ENCODE data around the gene ROCK2.

DNA sequence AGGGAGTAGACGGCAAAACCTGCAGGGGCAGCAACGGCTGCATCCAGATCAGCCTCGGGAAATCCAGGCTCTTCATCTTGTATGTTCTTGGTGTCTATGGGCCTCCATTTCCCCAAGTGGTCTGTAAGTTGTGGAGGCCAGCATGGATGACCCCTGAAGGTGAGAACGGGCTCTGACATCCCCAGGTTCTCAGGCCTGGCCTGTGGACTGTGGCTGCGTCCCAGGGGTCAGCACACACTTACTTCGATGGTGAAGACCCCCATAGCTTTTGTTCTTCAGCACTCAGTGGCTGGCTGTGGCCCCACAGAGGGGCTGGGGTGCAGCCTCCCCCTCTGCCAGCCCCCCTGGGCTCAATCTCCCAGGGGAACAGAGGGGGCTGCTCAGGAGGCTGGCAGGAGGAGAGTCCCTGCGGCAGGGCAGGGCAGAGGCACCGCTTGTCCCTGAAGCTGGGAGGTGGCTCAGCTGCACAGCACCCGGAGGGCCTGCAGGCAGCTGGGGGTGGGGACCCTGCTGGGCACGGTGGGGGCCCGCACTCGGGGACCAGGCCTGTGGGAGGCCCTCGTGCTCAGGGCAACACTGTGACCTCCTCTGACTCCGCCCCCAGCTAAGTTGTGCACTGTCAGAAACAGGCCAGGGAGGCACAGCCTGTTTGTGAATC lies 185.4 kb downstream of the ROCK2 start:
- no peak for TF ChIP-seq POLR2A (IDR thresholded peaks at IDR 0.05)
- TF ChIP-seq, protein P1, sequence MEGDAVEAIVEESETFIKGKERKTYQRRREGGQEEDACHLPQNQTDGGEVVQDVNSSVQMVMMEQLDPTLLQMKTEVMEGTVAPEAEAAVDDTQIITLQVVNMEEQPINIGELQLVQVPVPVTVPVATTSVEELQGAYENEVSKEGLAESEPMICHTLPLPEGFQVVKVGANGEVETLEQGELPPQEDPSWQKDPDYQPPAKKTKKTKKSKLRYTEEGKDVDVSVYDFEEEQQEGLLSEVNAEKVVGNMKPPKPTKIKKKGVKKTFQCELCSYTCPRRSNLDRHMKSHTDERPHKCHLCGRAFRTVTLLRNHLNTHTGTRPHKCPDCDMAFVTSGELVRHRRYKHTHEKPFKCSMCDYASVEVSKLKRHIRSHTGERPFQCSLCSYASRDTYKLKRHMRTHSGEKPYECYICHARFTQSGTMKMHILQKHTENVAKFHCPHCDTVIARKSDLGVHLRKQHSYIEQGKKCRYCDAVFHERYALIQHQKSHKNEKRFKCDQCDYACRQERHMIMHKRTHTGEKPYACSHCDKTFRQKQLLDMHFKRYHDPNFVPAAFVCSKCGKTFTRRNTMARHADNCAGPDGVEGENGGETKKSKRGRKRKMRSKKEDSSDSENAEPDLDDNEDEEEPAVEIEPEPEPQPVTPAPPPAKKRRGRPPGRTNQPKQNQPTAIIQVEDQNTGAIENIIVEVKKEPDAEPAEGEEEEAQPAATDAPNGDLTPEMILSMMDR (IDR thresholded peaks at IDR 0.05 in 4 of 5, conservative IDR thresholded peaks at IDR 0.05 in 1 of 5) = no peak
